Psoas muscle (tissue), 8 donors: Measurements from ENCODE around the gene PDE6G. TPM values are rescaled to one million over a fixed set of nuclear protein-coding genes. Genes with fewer than 3 reads are reported as not detected.

Experiments
- ATAC-seq, 4 donors: fragments of 200-7000 bp; cut with Tn5 transposase; one replicate each; pipeline ENCODE4 v1.9.1; 2020; ENCODE audit warnings: moderate library complexity in 3 of 4, mild to moderate bottlenecking in 2 of 4
- DNase-seq, 2 donors: peaks; one replicate each; pipeline ENCODE4 v3.0.0-alpha.2; 2020
- H3K27ac ChIP-seq: fragments of 200-600 bp; one replicate; pipeline ENCODE4 v1.8.0; 2022
- H3K27me3 ChIP-seq, 3 donors: fragments of 200-600 bp in 1 of 3; one replicate each; pipeline versions ENCODE4 v1.6.1 to v1.8.0; 2013 to 2022; ENCODE audit warnings: low read length in 2 of 3, mild to moderate bottlenecking in 2 of 3, moderate library complexity in 1 of 3; ENCODE audit not compliant: insufficient read depth in 3 of 3
- H3K36me3 ChIP-seq, 2 donors: fragments of 200-600 bp in 1 of 2; one replicate each; pipeline versions ENCODE4 v1.6.1 to v1.8.0; 2013 to 2022; ENCODE audit warnings: low read depth in 1 of 2, mild to moderate bottlenecking in 1 of 2, moderate library complexity in 1 of 2; ENCODE audit not compliant: insufficient read depth in 1 of 2
- H3K4me1 ChIP-seq: fragments of 200-600 bp; one replicate; pipeline ENCODE4 v1.8.0; 2022
- H3K4me3 ChIP-seq: fragments of 200-600 bp; one replicate; pipeline ENCODE4 v1.8.0; 2022; ENCODE audit warnings: mild to moderate bottlenecking
- H3K9me3 ChIP-seq: fragments of 200-600 bp; one replicate; pipeline ENCODE4 v1.8.0; 2022
- CTCF ChIP-seq: fragments of 200-600 bp; IDR thresholded peaks from one replicate; pipeline ENCODE4 v1.8.0; 2022; ENCODE audit warnings: antibody characterized with exemption
- WGBS, 3 donors: extraction: QIAGEN DNeasy Blood & Tissue Kit; methylation state at CpG; one replicate each; pipeline versions ENCODE4 v1.1.6 to v1.1.7; 2013; 5-methylcytosine and 5-hydroxymethylcytosine counted together
- intact Hi-C, 2 donors: fragments of 100-400 bp; cut with DNase I; formaldehyde crosslinking; loops; one replicate each; pipeline versions ENCODE4 v1.11.0 to v1.14.2; 2022
- polyA plus RNA-seq, 3 donors: library from polyadenylated mRNA; stranded (reverse); fragments of 200-250 nt; gene quantifications; one replicate each; pipeline ENCODE4 v1.2.3, GENCODE V29; 2013
- total RNA-seq, 4 donors: library from RNA; stranded (reverse); fragmentation: NEBNext Ultra II Directional in 2 of 4; extraction: Animal tissue kit (Norgen Biotek cat#: 25700) in 2 of 4; gene quantifications; one replicate each; pipeline versions ENCODE4 v1.2.1 to v1.2.4, GENCODE V29; 2021 to 2023
- donor health status: healthy with polysubstance abuse.
- donor health status: DM: no; HTN: no; CAD: no; lungs with moderate emphysema.
- donor health status: Bipolar disorder and iron deficiency.
- donor health status: healthy.
- donor health status: DM: yes; HTN: yes; CAD: no.
- donor health status: DM: no; HTN: no; CAD: no.
- donor health status: DM: no; HTN: no; CAD: no.
- donor health status: DM: yes; HTN: yes; CAD: no.

PDE6G gene
- total and polyA plus RNA-seq, 7 donors, result 0.25 to 1.5 (median 0.60) TPM; not detected in 3

GRCh38 chr17:81691196-81691595 lies 34.9 kb upstream of the PDE6G start:
- DNase-seq, result no peak
- no peak for TF ChIP-seq CTCF
- ATAC-seq, result no peak
- Histone ChIP-seq H3K27ac (no peak overlapping the region), H3K9me3 (no peaks in the 10 kb centered on the region), H3K27me3 (no peaks in the 10 kb centered on the region), H3K4me3 (no peak overlapping the region), H3K4me1 (no peaks in the 10 kb centered on the region), H3K36me3 (peaks cover 8 to 100% of the 10 kb centered on the region in 2 donors)
- WGBS, 3 donors, result 85 to 94% (median 89%) methylated on average over 18 of the region's 18 CpGs
- intact Hi-C loops, result no loop called here

GRCh38 chr17:81690549-81690948 lies 34.2 kb upstream of the PDE6G start:
- Histone ChIP-seq H3K9me3 (no peaks in the 10 kb centered on the region), H3K4me3 (no peak overlapping the region), H3K27me3 (no peaks in the 10 kb centered on the region), H3K4me1 (no peaks in the 10 kb centered on the region), H3K27ac (no peak overlapping the region), H3K36me3 (peaks cover 8 to 100% of the 10 kb centered on the region in 2 donors)
- intact Hi-C loops, result no loop called here
- ATAC-seq (no peak), DNase-seq (no peak)
- WGBS, 3 donors, result 81 to 86% (median 86%) methylated on average over 17 of the region's 17 CpGs
- TF ChIP-seq CTCF, result no peak

- H3K36me3 ChIP-seq, result peaks cover 8 to 97% of the 10 kb centered on the region in 2 donors
- no peak overlapping the region for H3K4me3 ChIP-seq
- DNase-seq (no peak), ATAC-seq (no peak)
- peaks cover 5% of the 10 kb centered on the region for H3K4me1 ChIP-seq
- no peak overlapping the region for H3K27ac ChIP-seq
- WGBS, 3 donors, result 85 to 88% (median 85%) methylated on average over 18 of the region's 18 CpGs
- H3K9me3 ChIP-seq, result no peaks in the 10 kb centered on the region
- no peak for TF ChIP-seq CTCF
- H3K27me3 ChIP-seq, result no peaks in the 10 kb centered on the region
- intact Hi-C loops, result no loop called here
These were observed 33.7 kb upstream of the PDE6G start for GRCh38 chr17:81690066-81690465.

GRCh38 chr17:81688616-81689015 lies 32.3 kb upstream of the PDE6G start:
- WGBS, 3 donors, result 86 to 90% (median 87%) methylated on average over 14 of the region's 14 CpGs
- TF ChIP-seq CTCF, result no peak
- H3K27ac ChIP-seq, result no peak overlapping the region
- H3K9me3 ChIP-seq, result no peaks in the 10 kb centered on the region
- peaks cover 10% of the 10 kb centered on the region for H3K4me1 ChIP-seq
- peaks cover 8 to 83% of the 10 kb centered on the region in 2 donors for H3K36me3 ChIP-seq
- ATAC-seq, result no peak
- intact Hi-C loops, result no loop called here
- no peak for DNase-seq
- no peak overlapping the region for H3K4me3 ChIP-seq
- H3K27me3 ChIP-seq, result no peaks in the 10 kb centered on the region
